H9 (cell line): ENCODE data around the gene DGKD. TPM values are rescaled to one million over a fixed set of nuclear protein-coding genes. Genes with fewer than 3 reads are reported as not detected.

Experiments
- DNase-seq: peaks from one replicate; pipeline ENCODE4 v3.0.0-alpha.2; 2017
- H2AFZ ChIP-seq: one replicate; pipeline ENCODE4 v1.6.1; 2013; ENCODE audit warnings: mild to moderate bottlenecking, low read length, control low read depth, moderate library complexity
- H2AK5ac ChIP-seq: 2 replicates; pipeline ENCODE4 v1.6.1; 2013; ENCODE audit warnings: low read length, control low read depth, mixed read lengths; ENCODE audit not compliant: insufficient read length
- H2BK120ac ChIP-seq: one replicate; pipeline ENCODE4 v1.6.1; 2013; ENCODE audit warnings: low read depth, mild to moderate bottlenecking, low read length, control low read depth, inconsistent platforms; ENCODE audit not compliant: poor library complexity, severe bottlenecking
- H2BK12ac ChIP-seq: 2 replicates; pipeline ENCODE4 v1.6.1; 2013; ENCODE audit warnings: low read length, control low read depth, mixed read lengths, low read depth; ENCODE audit not compliant: insufficient read length
- H2BK15ac ChIP-seq: 2 replicates; pipeline ENCODE4 v1.6.1; 2013; ENCODE audit warnings: low read depth, low read length, control low read depth
- H2BK20ac ChIP-seq: one replicate; pipeline ENCODE4 v1.6.1; 2013; ENCODE audit warnings: low read depth, mild to moderate bottlenecking, low read length, control low read depth, inconsistent platforms; ENCODE audit not compliant: poor library complexity, severe bottlenecking
- H2BK5ac ChIP-seq: 2 replicates; pipeline ENCODE4 v1.6.1; 2013; ENCODE audit warnings: low read length, control low read depth, mixed read lengths; ENCODE audit not compliant: insufficient read length
- H3K14ac ChIP-seq: 2 replicates; pipeline ENCODE4 v1.6.1; 2013; ENCODE audit warnings: low read length, control low read depth; ENCODE audit not compliant: insufficient read depth
- H3K18ac ChIP-seq: 2 replicates; pipeline ENCODE4 v1.6.1; 2013; ENCODE audit warnings: low read depth, mild to moderate bottlenecking, mixed read lengths, low read length, control low read depth; ENCODE audit not compliant: insufficient read length
- H3K23ac ChIP-seq: 2 replicates; pipeline ENCODE4 v1.6.1; 2013; ENCODE audit warnings: low read length, control low read depth, mixed read lengths, low read depth; ENCODE audit not compliant: insufficient read length
- H3K23me2 ChIP-seq: 2 replicates; pipeline ENCODE4 v1.6.1; 2013; ENCODE audit warnings: low read depth, mild to moderate bottlenecking, mixed read lengths, low read length, control low read depth; ENCODE audit not compliant: insufficient read length, poor library complexity, severe bottlenecking
- H3K27ac ChIP-seq: 2 replicates; pipeline ENCODE4 v1.5.1; 2013; ENCODE audit warnings: low read length, control low read depth, mixed read lengths, low read depth; ENCODE audit not compliant: insufficient read length
- H3K27me3 ChIP-seq: 2 replicates; pipeline ENCODE4 v1.6.1; 2013; ENCODE audit warnings: low read length, control low read depth, inconsistent platforms; ENCODE audit not compliant: insufficient read depth
- H3K4ac ChIP-seq: 2 replicates; pipeline ENCODE4 v1.6.1; 2013; ENCODE audit warnings: low read depth, mild to moderate bottlenecking, control low read depth, inconsistent platforms, low read length, moderate library complexity
- H3K4me1 ChIP-seq: 2 replicates; pipeline ENCODE4 v1.6.1; 2013; ENCODE audit warnings: low read length, control low read depth, inconsistent platforms; ENCODE audit not compliant: insufficient read depth
- H3K4me2 ChIP-seq: 2 replicates; pipeline ENCODE4 v1.6.1; 2013; ENCODE audit warnings: low read length, control low read depth, mixed read lengths; ENCODE audit not compliant: insufficient read length, insufficient read depth
- H3K56ac ChIP-seq: 2 replicates; pipeline ENCODE4 v1.6.1; 2013; ENCODE audit warnings: low read depth, mild to moderate bottlenecking, mixed read lengths, low read length, control low read depth; ENCODE audit not compliant: insufficient read length
- H3K79me1 ChIP-seq: 2 replicates; pipeline ENCODE4 v1.6.1; 2013; ENCODE audit warnings: low read depth, mild to moderate bottlenecking, moderate library complexity, low read length, control low read depth, inconsistent platforms; ENCODE audit not compliant: insufficient read depth, poor library complexity, severe bottlenecking
- H3K79me2 ChIP-seq: 2 replicates; pipeline ENCODE4 v1.6.1; 2013; ENCODE audit warnings: low read length, control low read depth, inconsistent platforms; ENCODE audit not compliant: insufficient read depth
- H3K9ac ChIP-seq: 2 replicates; pipeline ENCODE4 v1.6.1; 2013; ENCODE audit warnings: low read length, control low read depth, mixed read lengths; ENCODE audit not compliant: insufficient read length; ENCODE audit errors: extremely low read depth
- H3K9me3 ChIP-seq: one replicate; pipeline ENCODE4 v1.6.1; 2013; ENCODE audit warnings: low read depth, low read length, inconsistent platforms; ENCODE audit not compliant: control insufficient read depth
- H3T11ph ChIP-seq: one replicate; pipeline ENCODE4 v1.6.1; 2013; ENCODE audit warnings: mild to moderate bottlenecking, low read length, control low read depth, inconsistent platforms
- H4K20me1 ChIP-seq: one replicate; pipeline ENCODE4 v1.6.1; 2013; ENCODE audit not compliant: control insufficient read depth, insufficient read length, insufficient read depth
- H4K5ac ChIP-seq: 2 replicates; pipeline ENCODE4 v1.6.1; 2013; ENCODE audit warnings: low read depth, mild to moderate bottlenecking, mixed read lengths, low read length, control low read depth; ENCODE audit not compliant: insufficient read length
- H4K8ac ChIP-seq: replicated peaks from 2 replicates; pipeline ENCODE4 v1.6.1; 2013; ENCODE audit warnings: low read length, control low read depth, mixed read lengths, low read depth; ENCODE audit not compliant: insufficient read length
- H4K91ac ChIP-seq: 2 replicates; pipeline ENCODE4 v1.6.1; 2013; ENCODE audit warnings: low read depth, mild to moderate bottlenecking, moderate library complexity, mixed read lengths, low read length, control low read depth; ENCODE audit not compliant: insufficient read length
- H3K27ac Mint-ChIP-seq, 3 experiments: 2 replicates in 2 of 3; 3 replicates in 1 of 3; pipeline ENCODE4 v1.8.0; 2020 to 2021; ENCODE audit warnings: mixed read lengths in 3 of 3, mild to moderate bottlenecking in 1 of 3, moderate library complexity in 1 of 3
- H3K27me3 Mint-ChIP-seq: 2 replicates; pipeline ENCODE4 v1.8.0; 2021; ENCODE audit warnings: low read depth, mild to moderate bottlenecking, moderate library complexity, mixed read lengths
- H3K36me3 Mint-ChIP-seq, 3 experiments: 2 replicates in 2 of 3; 3 replicates in 1 of 3; pipeline ENCODE4 v1.8.0; 2020 to 2021; ENCODE audit warnings: low read depth in 3 of 3, mixed read lengths in 3 of 3; ENCODE audit not compliant: insufficient read depth in 1 of 3
- H3K4me1 Mint-ChIP-seq, 2 experiments: 2 replicates each; pipeline ENCODE4 v1.8.0; 2020; ENCODE audit warnings: mixed read lengths in 2 of 2
- H3K4me3 Mint-ChIP-seq, 2 experiments: 2 replicates in 1 of 2; 3 replicates in 1 of 2; pipeline ENCODE4 v1.8.0; 2020 to 2021; ENCODE audit warnings: mild to moderate bottlenecking in 2 of 2, mixed read lengths in 2 of 2, moderate library complexity in 1 of 2
- H3K9me3 Mint-ChIP-seq, 2 experiments: 2 replicates in 1 of 2; 3 replicates in 1 of 2; pipeline ENCODE4 v1.8.0; 2020; ENCODE audit warnings: mild to moderate bottlenecking in 2 of 2, mixed read lengths in 2 of 2, moderate library complexity in 1 of 2
- CTCF ChIP-seq: fragments of 200-600 bp; sonication (generic); conservative IDR thresholded peaks from 3 replicates; pipeline ENCODE4 v1.8.0; 2021; ENCODE audit warnings: antibody characterized with exemption, mild to moderate bottlenecking
- WGBS: extraction: QIAGEN DNeasy Blood & Tissue Kit; methylation state at CpG from one replicate; pipeline ENCODE4 v1.1.7; 2013; ENCODE audit warnings: missing lambda C conversion rate, low lambda C conversion rate, mixed read lengths; ENCODE audit not compliant: insufficient read length; ENCODE audit errors: extremely low coverage; 5-methylcytosine and 5-hydroxymethylcytosine counted together
- total RNA-seq: library from RNA; stranded (reverse); gene quantifications from 2 replicates; pipeline ENCODE4 v1.2.1, GENCODE V29; 2021

Gene DGKD
- total RNA-seq, 1 experiment from 2014 or later: 20.7 TPM

GRCh38 chr2:233437439-233437955 is 83.2 kb downstream of the DGKD start:
- no peak overlapping the region for H4K8ac ChIP-seq

More at GRCh38 chr2:233437439-233437955, 83.2 kb downstream of the DGKD start:
- Histone ChIP-seq H3T11ph (no peak overlapping the region), H3K56ac (no peak overlapping the region), H3K4ac (no peak overlapping the region), H2BK120ac (no peak overlapping the region), H2AK5ac (no peak overlapping the region), H3K9ac (no peak overlapping the region), H3K9me3 (no peaks in the 10 kb centered on the region), H3K4me1 (no peaks in the 10 kb centered on the region), H3K23me2 (no peaks in the 10 kb centered on the region), H3K27me3 (no peaks in the 10 kb centered on the region), H4K91ac (no peak overlapping the region), H2BK20ac (no peak overlapping the region), H4K5ac (no peak overlapping the region), H3K14ac (no peak overlapping the region), H2BK15ac (no peak overlapping the region), H2BK5ac (no peak overlapping the region), H3K79me1 (no peaks in the 10 kb centered on the region), H3K79me2 (no peaks in the 10 kb centered on the region), H3K27ac (no peak overlapping the region), H2AFZ (no peak overlapping the region), H2BK12ac (no peak overlapping the region), H4K20me1 (no peaks in the 10 kb centered on the region), H3K23ac (no peak overlapping the region), H3K4me2 (no peak overlapping the region), H3K18ac (no peak overlapping the region)
- H3K27ac Mint-ChIP-seq: no peak overlapping the region
- no CpG with 5 or more reads among the region's 14 CpGs for WGBS
- no peaks in the 10 kb centered on the region; the same call in 1 of the 2 replicates for H3K27me3 Mint-ChIP-seq
- H3K9me3 Mint-ChIP-seq: no peaks in the 10 kb centered on the region
- TF ChIP-seq CTCF: no peak
- H3K4me3 Mint-ChIP-seq: no peak overlapping the region
- no peaks in the 10 kb centered on the region for H3K4me1 Mint-ChIP-seq
- DNase-seq: no peak
- peaks cover 0 to 7% (median 4%) of the 10 kb centered on the region in 3 experiments; a peak in 3 of 7 replicates for H3K36me3 Mint-ChIP-seq
